WTC11 (cell line): ENCODE data around the gene DOK5.

ENCODE experiments used
- CTCF ChIP-seq: fragments of 200-600 bp; IDR thresholded peaks from 2 replicates; pipeline ENCODE4 v1.8.0; 2022; ENCODE audit warnings: antibody characterized with exemption
- NFE2L1 ChIP-seq: sonication (generic); formaldehyde crosslinking; IDR thresholded peaks from 2 replicates; pipeline ENCODE4 v1.8.1; 2023; ENCODE audit warnings: missing genetic modification reagents
- TF ChIP-seq, protein P1 (sequence below): sonication (generic); formaldehyde crosslinking; IDR thresholded peaks from 2 replicates; pipeline ENCODE4 v1.8.1; 2022; ENCODE audit warnings: low read depth, missing genetic modification reagents, borderline replicate concordance
- TF ChIP-seq, protein P2 (sequence below): sonication (generic); formaldehyde crosslinking; IDR thresholded peaks from 2 replicates; pipeline ENCODE4 v1.8.1; 2023; ENCODE audit warnings: mild to moderate bottlenecking, missing genetic modification reagents, moderate library complexity
- TF ChIP-seq, protein P3 (sequence below): sonication (generic); formaldehyde crosslinking; IDR thresholded peaks from 2 replicates; pipeline ENCODE4 v1.8.0; 2022; ENCODE audit warnings: mild to moderate bottlenecking, missing genetic modification reagents

- TF ChIP-seq CTCF (no peak), NFE2L1 (CRISPR knock-in tag) (no peak)
- TF ChIP-seq, protein P1, sequence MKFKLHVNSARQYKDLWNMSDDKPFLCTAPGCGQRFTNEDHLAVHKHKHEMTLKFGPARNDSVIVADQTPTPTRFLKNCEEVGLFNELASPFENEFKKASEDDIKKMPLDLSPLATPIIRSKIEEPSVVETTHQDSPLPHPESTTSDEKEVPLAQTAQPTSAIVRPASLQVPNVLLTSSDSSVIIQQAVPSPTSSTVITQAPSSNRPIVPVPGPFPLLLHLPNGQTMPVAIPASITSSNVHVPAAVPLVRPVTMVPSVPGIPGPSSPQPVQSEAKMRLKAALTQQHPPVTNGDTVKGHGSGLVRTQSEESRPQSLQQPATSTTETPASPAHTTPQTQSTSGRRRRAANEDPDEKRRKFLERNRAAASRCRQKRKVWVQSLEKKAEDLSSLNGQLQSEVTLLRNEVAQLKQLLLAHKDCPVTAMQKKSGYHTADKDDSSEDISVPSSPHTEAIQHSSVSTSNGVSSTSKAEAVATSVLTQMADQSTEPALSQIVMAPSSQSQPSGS (CRISPR knock-in tag): no peak
- TF ChIP-seq, protein P2, sequence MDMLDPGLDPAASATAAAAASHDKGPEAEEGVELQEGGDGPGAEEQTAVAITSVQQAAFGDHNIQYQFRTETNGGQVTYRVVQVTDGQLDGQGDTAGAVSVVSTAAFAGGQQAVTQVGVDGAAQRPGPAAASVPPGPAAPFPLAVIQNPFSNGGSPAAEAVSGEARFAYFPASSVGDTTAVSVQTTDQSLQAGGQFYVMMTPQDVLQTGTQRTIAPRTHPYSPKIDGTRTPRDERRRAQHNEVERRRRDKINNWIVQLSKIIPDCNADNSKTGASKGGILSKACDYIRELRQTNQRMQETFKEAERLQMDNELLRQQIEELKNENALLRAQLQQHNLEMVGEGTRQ: no peak
- TF ChIP-seq, protein P3, sequence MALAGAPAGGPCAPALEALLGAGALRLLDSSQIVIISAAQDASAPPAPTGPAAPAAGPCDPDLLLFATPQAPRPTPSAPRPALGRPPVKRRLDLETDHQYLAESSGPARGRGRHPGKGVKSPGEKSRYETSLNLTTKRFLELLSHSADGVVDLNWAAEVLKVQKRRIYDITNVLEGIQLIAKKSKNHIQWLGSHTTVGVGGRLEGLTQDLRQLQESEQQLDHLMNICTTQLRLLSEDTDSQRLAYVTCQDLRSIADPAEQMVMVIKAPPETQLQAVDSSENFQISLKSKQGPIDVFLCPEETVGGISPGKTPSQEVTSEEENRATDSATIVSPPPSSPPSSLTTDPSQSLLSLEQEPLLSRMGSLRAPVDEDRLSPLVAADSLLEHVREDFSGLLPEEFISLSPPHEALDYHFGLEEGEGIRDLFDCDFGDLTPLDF (CRISPR knock-in tag): no peak
These were observed 2.1 kb upstream of the DOK5 start for GRCh38 chr20:54473340-54473739.
